Epithelial cell of esophagus (primary cell): ENCODE results near the gene RAPGEF2.
A peak's percentile ranks its signal among the peaks of the same experiment; 100 is the strongest.
"Not testable (repeated sequence)": the region's sequence is repeated elsewhere in the genome, so short reads cannot be mapped to it uniquely, and the experiment has no call there.

ENCODE experiments used
- DNase-seq: peaks from one replicate; pipeline ENCODE4 v3.0.0; 2010; ENCODE audit warnings: low read depth
- H3K4me3 ChIP-seq: 2 replicates; pipeline ENCODE4 v1.5.1; 2011; ENCODE audit warnings: mild to moderate bottlenecking, low read length, control low read depth
- TF ChIP-seq, protein P1 (sequence below): IDR thresholded peaks from 2 replicates; pipeline ENCODE4 v1.5.1; 2011; ENCODE audit warnings: low read depth, mild to moderate bottlenecking, low read length, control low read depth, inconsistent platforms; ENCODE audit not compliant: insufficient read depth; ENCODE audit errors: missing control alignments

The RAPGEF2 gene

DNA sequence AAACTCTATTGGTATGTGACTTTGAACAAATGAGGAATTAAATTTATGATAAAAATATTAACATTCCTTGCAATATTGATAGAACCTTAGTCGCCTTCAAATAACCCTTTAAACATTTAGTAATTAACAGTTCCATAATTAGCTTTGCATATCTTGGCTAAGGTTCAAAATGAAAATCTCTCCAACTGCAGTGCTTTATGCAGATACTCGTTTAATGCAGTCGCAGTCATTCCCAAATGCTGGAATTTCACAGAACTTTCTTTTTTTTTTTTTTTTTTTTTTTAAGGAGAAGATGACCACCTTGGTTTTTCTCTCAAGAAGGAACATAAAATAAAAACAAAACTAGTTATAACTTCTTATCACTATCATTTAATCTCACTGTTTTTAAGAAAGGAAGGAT, 5.2 kb downstream of the RAPGEF2 start:
- DNase-seq = no peak
- TF ChIP-seq, protein P1, sequence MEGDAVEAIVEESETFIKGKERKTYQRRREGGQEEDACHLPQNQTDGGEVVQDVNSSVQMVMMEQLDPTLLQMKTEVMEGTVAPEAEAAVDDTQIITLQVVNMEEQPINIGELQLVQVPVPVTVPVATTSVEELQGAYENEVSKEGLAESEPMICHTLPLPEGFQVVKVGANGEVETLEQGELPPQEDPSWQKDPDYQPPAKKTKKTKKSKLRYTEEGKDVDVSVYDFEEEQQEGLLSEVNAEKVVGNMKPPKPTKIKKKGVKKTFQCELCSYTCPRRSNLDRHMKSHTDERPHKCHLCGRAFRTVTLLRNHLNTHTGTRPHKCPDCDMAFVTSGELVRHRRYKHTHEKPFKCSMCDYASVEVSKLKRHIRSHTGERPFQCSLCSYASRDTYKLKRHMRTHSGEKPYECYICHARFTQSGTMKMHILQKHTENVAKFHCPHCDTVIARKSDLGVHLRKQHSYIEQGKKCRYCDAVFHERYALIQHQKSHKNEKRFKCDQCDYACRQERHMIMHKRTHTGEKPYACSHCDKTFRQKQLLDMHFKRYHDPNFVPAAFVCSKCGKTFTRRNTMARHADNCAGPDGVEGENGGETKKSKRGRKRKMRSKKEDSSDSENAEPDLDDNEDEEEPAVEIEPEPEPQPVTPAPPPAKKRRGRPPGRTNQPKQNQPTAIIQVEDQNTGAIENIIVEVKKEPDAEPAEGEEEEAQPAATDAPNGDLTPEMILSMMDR = no peak
- no peak overlapping the region for H3K4me3 ChIP-seq

DNA sequence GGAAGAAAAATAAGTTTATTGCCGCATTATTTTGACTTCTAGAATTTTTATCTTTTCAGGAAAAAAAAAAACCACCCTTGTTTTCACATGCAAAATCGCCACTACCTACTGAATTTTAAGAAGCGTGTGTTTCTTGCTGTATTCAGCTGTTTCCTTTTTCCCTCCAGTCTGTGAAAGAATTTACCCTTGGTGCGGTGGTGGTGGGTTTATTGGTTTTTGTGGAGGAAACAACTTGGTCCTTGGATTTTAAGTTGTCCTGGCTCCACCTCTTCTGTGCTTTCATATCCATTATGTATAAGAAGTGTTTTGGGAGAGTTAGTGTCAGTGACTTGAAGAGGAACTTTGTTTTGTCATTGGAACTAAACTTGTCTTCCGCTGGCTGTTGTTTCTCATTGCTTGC, 8.1 kb downstream of the RAPGEF2 start:
- no peak overlapping the region for H3K4me3 ChIP-seq
- TF ChIP-seq, protein P1 = no peak
- no peak for DNase-seq

GRCh38 chr4:159111416-159111815, 8.5 kb downstream of the RAPGEF2 start:
- TF ChIP-seq, protein P1 = no peak
- H3K4me3 ChIP-seq = no peak overlapping the region
- no peak for DNase-seq

DNA sequence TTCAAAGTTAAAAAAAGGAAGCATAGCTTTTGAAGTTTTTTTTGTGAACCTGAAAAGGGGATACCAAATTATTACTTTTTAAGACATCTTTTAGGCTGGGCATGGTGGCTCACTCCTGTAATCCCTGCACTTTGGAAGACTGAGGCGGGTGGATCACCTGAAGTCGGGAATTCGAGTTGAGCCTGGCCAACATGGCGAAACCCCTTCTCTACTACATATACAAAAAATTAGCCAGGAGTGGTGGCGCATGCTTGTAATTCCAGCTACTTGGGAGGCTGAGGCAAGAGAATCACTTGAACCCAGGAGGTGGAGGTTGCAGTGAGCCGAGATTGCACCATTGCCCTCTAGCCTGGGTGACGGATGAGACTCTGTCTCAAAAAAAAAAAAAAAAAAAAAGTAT, 10.5 kb downstream of the RAPGEF2 start:
- DNase-seq = not testable (repeated sequence)

GRCh38 chr4:159116098-159116497, 13.2 kb downstream of the RAPGEF2 start:
- DNase-seq, H3K4me3 ChIP-seq: not testable (repeated sequence)

More for the DNA sequence above, 10.5 kb downstream of the RAPGEF2 start:
- not testable (repeated sequence) for H3K4me3 ChIP-seq

DNA sequence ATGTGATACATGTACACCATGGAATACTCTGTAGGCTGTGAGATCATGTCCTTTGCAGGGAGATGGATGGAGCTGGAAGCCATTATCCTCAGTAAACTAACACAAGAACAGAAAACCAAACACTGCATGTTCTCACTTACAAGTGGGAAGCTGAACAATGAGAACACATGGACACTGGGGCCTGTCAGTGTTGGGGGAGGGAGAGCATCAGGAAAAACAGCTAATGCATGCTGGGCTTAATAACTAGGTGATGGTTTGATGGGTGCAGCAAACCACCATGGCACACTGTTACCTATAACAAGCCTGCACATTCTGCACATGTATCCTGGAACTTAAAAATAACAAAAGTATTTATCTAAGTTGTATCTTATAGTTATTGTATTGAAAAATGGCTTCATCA, 13.8 kb downstream of the RAPGEF2 start:
- not testable (repeated sequence) for H3K4me3 ChIP-seq, DNase-seq

- peak; percentile 46 for DNase-seq
- no peak overlapping the region for H3K4me3 ChIP-seq
- TF ChIP-seq, protein P1 = no peak
Measured at GRCh38 chr4:159117564-159117963, 14.7 kb downstream of the RAPGEF2 start.

- TF ChIP-seq, protein P1 = no peak
- no peak overlapping the region for H3K4me3 ChIP-seq
- DNase-seq = peak; percentile 57
Measured at GRCh38 chr4:159117968-159118367, 15.1 kb downstream of the RAPGEF2 start.

DNA sequence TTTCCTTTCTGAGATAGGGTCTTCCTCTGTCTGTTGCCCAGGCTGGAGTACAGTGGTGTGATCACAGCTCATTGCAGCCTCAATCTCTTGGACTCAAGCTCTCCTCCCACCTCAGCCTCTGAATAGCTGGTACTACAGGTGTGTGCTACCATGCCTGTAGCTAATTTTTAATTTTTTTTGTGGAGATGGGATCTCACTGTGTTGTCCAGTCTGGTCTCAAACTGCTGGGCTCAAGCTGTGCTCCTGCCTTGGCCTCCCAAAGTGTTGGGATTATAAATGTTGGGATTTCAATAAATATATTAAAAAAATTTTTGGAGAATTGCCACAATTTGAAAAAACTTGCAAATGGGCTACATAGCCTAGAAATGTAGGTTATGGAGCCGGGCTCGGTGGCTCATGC, 18.5 kb downstream of the RAPGEF2 start:
- no peak overlapping the region for H3K4me3 ChIP-seq
- TF ChIP-seq, protein P1 = no peak
- no peak for DNase-seq
